PC-9 (cell line): Measurements from ENCODE around the gene NUP214. TPM values are rescaled to one million over a fixed set of nuclear protein-coding genes. Genes with fewer than 3 reads are reported as not detected.

Experiments
- BruUV-seq: library from RNA; stranded (reverse); fragments of 400-500 nt; replicated peaks from 2 replicates; lab custom pipeline; 2021; lab: Mats Ljungman, UMichigan
- CTCF ChIA-PET: fragments of 300-600 bp; sonication (Branson Sonifier 250); formaldehyde crosslinking; loops from one replicate; lab custom pipeline; 2022; ENCODE audit warnings: antibody characterized with exemption; lab: Charles Lee
- POLR2A ChIA-PET: fragments of 300-600 bp; sonication (Branson Sonifier 250); formaldehyde crosslinking; loops from one replicate; lab custom pipeline; 2022; ENCODE audit warnings: antibody characterized with exemption; ENCODE audit not compliant: unreplicated experiment; lab: Charles Lee
- DNase-seq, 2 experiments: peaks; one replicate each; pipeline versions ENCODE4 v3.0.0 to v3.0.0-alpha.2; 2015 to 2022; ENCODE audit warnings: mixed read lengths in 1 of 2
- H2AFZ ChIP-seq: fragments of 200-600 bp; sonication (generic); 2 replicates; pipeline ENCODE4 v1.8.1; 2017; ENCODE audit warnings: antibody characterized with exemption
- H3F3A ChIP-seq: fragments of 200-600 bp; sonication (generic); 2 replicates; pipeline ENCODE4 v1.8.1; 2017; ENCODE audit warnings: antibody characterized with exemption, mild to moderate bottlenecking, low read depth; ENCODE audit not compliant: insufficient read depth
- H3K27ac ChIP-seq: fragments of 200-600 bp; sonication (generic); 2 replicates; pipeline ENCODE4 v1.6.1; 2016; ENCODE audit warnings: mixed run types
- H3K27me3 ChIP-seq: fragments of 200-600 bp; sonication (generic); 2 replicates; pipeline ENCODE4 v1.6.1; 2016; ENCODE audit warnings: low read depth, mixed run types; ENCODE audit not compliant: insufficient read depth
- H3K36me3 ChIP-seq: fragments of 200-600 bp; sonication (generic); 2 replicates; pipeline ENCODE4 v1.6.1; 2016; ENCODE audit warnings: low read depth, mixed run types
- H3K4me1 ChIP-seq: fragments of 200-600 bp; sonication (generic); replicated peaks from 2 replicates; pipeline ENCODE4 v1.6.1; 2016; ENCODE audit warnings: mixed run types; ENCODE audit not compliant: insufficient read depth
- H3K4me2 ChIP-seq: fragments of 200-600 bp; sonication (generic); 2 replicates; pipeline ENCODE4 v1.6.1; 2017; ENCODE audit warnings: mixed run types
- H3K4me3 ChIP-seq: fragments of 200-600 bp; sonication (generic); 2 replicates; pipeline ENCODE4 v1.6.1; 2016; ENCODE audit warnings: mixed run types
- H3K79me2 ChIP-seq: fragments of 200-600 bp; sonication (generic); 2 replicates; pipeline ENCODE4 v1.6.1; 2017; ENCODE audit warnings: low read depth, mixed run types
- H3K9me2 ChIP-seq: fragments of 200-600 bp; sonication (generic); 2 replicates; pipeline ENCODE4 v1.8.1; 2017; ENCODE audit warnings: mild to moderate bottlenecking; ENCODE audit not compliant: insufficient read depth
- H3K9me3 ChIP-seq: fragments of 200-600 bp; sonication (generic); 2 replicates; pipeline ENCODE4 v1.8.1; 2016; ENCODE audit warnings: low read depth; ENCODE audit not compliant: insufficient read depth
- H4K20me1 ChIP-seq: fragments of 200-600 bp; sonication (generic); 2 replicates; pipeline ENCODE4 v1.8.1; 2017; ENCODE audit not compliant: insufficient read depth
- CTCF ChIP-seq: fragments of 200-600 bp; sonication (generic); conservative IDR thresholded peaks from 2 replicates; pipeline ENCODE4 v1.6.1; 2017; ENCODE audit warnings: mixed run types, antibody characterized with exemption, mild to moderate bottlenecking, moderate library complexity
- EZH2 ChIP-seq: fragments of 200-600 bp; sonication (generic); IDR thresholded peaks from 2 replicates; pipeline ENCODE4 v1.8.0; 2017; ENCODE audit warnings: antibody characterized with exemption, low read depth
- intact Hi-C: fragments of 100-400 bp; cut with micrococcal nuclease; formaldehyde crosslinking; loops from one replicate; pipeline ENCODE4 v1.10.0; 2022; ENCODE audit not compliant: unreplicated experiment
- total RNA-seq: library from RNA; stranded (reverse); gene quantifications from 2 replicates; pipeline ENCODE4 v1.2.3, GENCODE V29; 2021

NUP214 gene
- total RNA-seq, 1 experiment from 2014 or later, result 59.0 TPM

GRCh38 chr9:131117121-131117761 lies 8.1 kb upstream of the NUP214 start:
- Histone ChIP-seq H3K4me2 (no peak overlapping the region), H3K4me3 (no peak overlapping the region), H3K27ac (no peak overlapping the region), H3F3A (0 out of 2 replicates have a peak, but pooled peaks cover under 1% of the 10 kb centered on the region), H3K79me2 (no peaks in the 10 kb centered on the region), H3K9me2 (no peaks in the 10 kb centered on the region), H3K4me1 (no peaks in the 10 kb centered on the region), H3K27me3 (no peaks in the 10 kb centered on the region), H4K20me1 (no peaks in the 10 kb centered on the region), H3K36me3 (no peaks in the 10 kb centered on the region; the same call in 1 of the 2 replicates), H2AFZ (no peak overlapping the region), H3K9me3 (no peaks in the 10 kb centered on the region)
- TF ChIP-seq CTCF (no peak), EZH2 (no peak)
- intact Hi-C loops, result no loop called here
- ChIA-PET POLR2A (no interaction called here), CTCF (no interaction called here)
- DNase-seq, result no peak
- no TSS peak for BruUV-seq

- Histone ChIP-seq H2AFZ (no peak overlapping the region), H3K27ac (no peak overlapping the region), H3F3A (peaks cover 6% of the 10 kb centered on the region; the same call in 1 of the 2 replicates), H3K36me3 (no peaks in the 10 kb centered on the region; the same call in 1 of the 2 replicates), H3K9me3 (no peaks in the 10 kb centered on the region), H3K4me3 (no peak overlapping the region), H4K20me1 (no peaks in the 10 kb centered on the region), H3K27me3 (no peaks in the 10 kb centered on the region), H3K4me2 (no peak overlapping the region), H3K79me2 (no peaks in the 10 kb centered on the region), H3K9me2 (no peaks in the 10 kb centered on the region), H3K4me1 (no peaks in the 10 kb centered on the region)
- no TSS peak for BruUV-seq
- TF ChIP-seq EZH2, result no peak
- no peak for TF ChIP-seq CTCF
- intact Hi-C loops, result no loop called here
- DNase-seq, result no peak
- POLR2A ChIA-PET, result no interaction called here
- CTCF ChIA-PET, result no interaction called here
Measured at GRCh38 chr9:131117762-131118145, 7.6 kb upstream of the NUP214 start.

- TF ChIP-seq CTCF, result no peak
- no peak for TF ChIP-seq EZH2
- H3K4me1 ChIP-seq, result 0 out of 2 replicates have a peak, but pooled peaks cover 6% of the 10 kb centered on the region
- no peaks in the 10 kb centered on the region for H3K9me3 ChIP-seq
- peaks cover 13% of the 10 kb centered on the region; the same call in 1 of the 2 replicates for H3F3A ChIP-seq
- no TSS peak for BruUV-seq
- no peaks in the 10 kb centered on the region for H3K9me2 ChIP-seq
- no peaks in the 10 kb centered on the region for H3K79me2 ChIP-seq
- ChIA-PET POLR2A (no interaction called here), CTCF (interaction anchor here (0.7 kb wide), 1 partner anchor 306 kb away, joined by 5 read pairs; no protein-coding TSS in a partner anchor)
- no peaks in the 10 kb centered on the region for H4K20me1 ChIP-seq
- H2AFZ ChIP-seq, result no peak overlapping the region
- intact Hi-C loops, result no loop called here
- H3K27ac ChIP-seq, result no peak overlapping the region
- no peak for DNase-seq
- H3K27me3 ChIP-seq, result no peaks in the 10 kb centered on the region
- H3K4me2 ChIP-seq, result no peak overlapping the region
- no peak overlapping the region for H3K4me3 ChIP-seq
- H3K36me3 ChIP-seq, result no peaks in the 10 kb centered on the region; the same call in 1 of the 2 replicates
Measured at GRCh38 chr9:131119600-131119999, 5.8 kb upstream of the NUP214 start.
